HG03025 (cell line): ENCODE data around the gene IL13RA2.

Experiments
- ATAC-seq: cut with Tn5 transposase; IDR thresholded peaks from one replicate; pipeline ENCODE4 v1.9.1; 2021; ENCODE audit warnings: mild to moderate bottlenecking, moderate library complexity; ENCODE audit not compliant: unreplicated experiment, low FRiP score

IL13RA2 gene

GRCh38 chrX:114999906-115000305 lies 17.5 kb downstream of the IL13RA2 start:
- no peak for ATAC-seq

DNA sequence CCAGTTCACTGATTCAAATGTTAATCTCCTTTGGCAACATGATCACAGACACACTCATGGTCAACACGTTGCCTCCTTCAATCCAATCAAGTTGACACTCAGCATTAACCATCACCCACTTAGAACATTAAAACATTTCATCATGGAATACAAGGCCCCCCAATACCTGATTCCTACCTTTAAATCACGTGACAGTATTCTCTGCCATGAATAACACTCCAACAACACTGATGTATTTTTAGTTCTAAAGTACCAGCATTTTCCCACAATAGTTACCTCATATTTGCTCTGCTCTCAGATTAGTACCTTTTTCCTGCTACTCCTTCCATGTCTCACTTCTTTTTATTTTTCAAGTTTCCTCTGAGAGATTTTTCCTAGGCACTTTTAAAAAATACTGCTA lies 19.6 kb downstream of the IL13RA2 start:
- ATAC-seq, result no peak

GRCh38 chrX:114985967-114986592 lies 31.3 kb downstream of the IL13RA2 start:
- ATAC-seq, result no peak

- ATAC-seq, result no peak
Observed at GRCh38 chrX:114976292-114976691, 41.1 kb downstream of the IL13RA2 start.

- no peak for ATAC-seq
Observed at GRCh38 chrX:114973013-114973412, 44.4 kb downstream of the IL13RA2 start.

- ATAC-seq, result no peak
Observed at GRCh38 chrX:114970806-114971205, 46.6 kb downstream of the IL13RA2 start.

GRCh38 chrX:114964374-114964773 lies 53.0 kb downstream of the IL13RA2 start:
- no peak for ATAC-seq

GRCh38 chrX:114962209-114962608 lies 55.2 kb downstream of the IL13RA2 start:
- ATAC-seq, result no peak

DNA sequence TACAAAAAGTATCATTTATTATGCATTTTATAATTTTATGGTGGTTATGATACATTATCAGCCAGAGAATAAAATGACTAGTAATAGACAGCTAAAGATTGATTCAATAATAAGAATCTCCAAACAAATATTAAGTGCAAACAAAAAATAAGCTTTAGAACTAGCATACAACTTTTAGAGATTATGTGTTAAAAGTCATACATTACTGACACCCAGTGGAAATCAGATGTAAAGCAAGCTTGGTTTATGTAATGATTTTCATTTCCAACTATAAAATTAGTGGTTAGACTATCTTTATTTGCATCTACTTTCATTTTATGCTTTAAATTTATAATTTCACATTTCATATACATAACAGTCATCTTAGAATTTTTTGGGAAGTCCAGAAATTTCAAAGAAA lies 57.7 kb downstream of the IL13RA2 start:
- no peak for ATAC-seq
